GM13977 (cell line): ENCODE data around the gene SLC37A1.

Experiments
- DNase-seq: peaks from one replicate; pipeline ENCODE4 v3.0.0; 2012; ENCODE audit warnings: low spot score
- in situ Hi-C: fragments of 300-500 bp; cut with MboI; formaldehyde crosslinking; loops from one replicate; pipeline ENCODE4 v1.12.0; 2022; ENCODE audit warnings: low sequenced_read_pairs, low pct_unique_long_range_greater_than_20kb, mixed read lengths, inconsistent platforms; ENCODE audit not compliant: unreplicated experiment
- TF ChIP-seq, protein P1 (sequence below): IDR thresholded peaks from 2 replicates; pipeline ENCODE4 v1.5.1; 2012; ENCODE audit warnings: mild to moderate bottlenecking, control low read depth; ENCODE audit not compliant: insufficient read depth; ENCODE audit errors: extremely low read depth, missing control alignments

SLC37A1 gene

DNA sequence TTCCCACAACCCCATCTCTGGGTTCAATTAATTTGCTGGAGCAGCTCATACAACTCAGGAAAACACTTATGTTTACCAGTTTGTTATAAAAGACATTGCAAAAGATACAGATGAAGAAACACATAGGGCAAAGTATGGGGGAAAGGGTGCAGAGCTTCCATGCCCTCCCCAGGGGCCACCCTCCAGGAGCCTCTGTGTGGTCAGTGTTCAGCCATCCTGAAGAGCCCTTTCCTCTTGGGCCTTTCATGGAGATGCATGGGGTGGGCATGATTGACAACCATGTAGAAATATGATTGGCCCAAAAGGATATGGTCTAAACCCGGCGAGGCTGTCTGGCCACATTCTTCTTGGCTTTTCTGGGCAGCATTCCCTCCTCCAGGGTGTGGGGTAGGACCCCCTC is 83.0 kb downstream of the SLC37A1 start:
- DNase-seq: no peak
- TF ChIP-seq, protein P1, sequence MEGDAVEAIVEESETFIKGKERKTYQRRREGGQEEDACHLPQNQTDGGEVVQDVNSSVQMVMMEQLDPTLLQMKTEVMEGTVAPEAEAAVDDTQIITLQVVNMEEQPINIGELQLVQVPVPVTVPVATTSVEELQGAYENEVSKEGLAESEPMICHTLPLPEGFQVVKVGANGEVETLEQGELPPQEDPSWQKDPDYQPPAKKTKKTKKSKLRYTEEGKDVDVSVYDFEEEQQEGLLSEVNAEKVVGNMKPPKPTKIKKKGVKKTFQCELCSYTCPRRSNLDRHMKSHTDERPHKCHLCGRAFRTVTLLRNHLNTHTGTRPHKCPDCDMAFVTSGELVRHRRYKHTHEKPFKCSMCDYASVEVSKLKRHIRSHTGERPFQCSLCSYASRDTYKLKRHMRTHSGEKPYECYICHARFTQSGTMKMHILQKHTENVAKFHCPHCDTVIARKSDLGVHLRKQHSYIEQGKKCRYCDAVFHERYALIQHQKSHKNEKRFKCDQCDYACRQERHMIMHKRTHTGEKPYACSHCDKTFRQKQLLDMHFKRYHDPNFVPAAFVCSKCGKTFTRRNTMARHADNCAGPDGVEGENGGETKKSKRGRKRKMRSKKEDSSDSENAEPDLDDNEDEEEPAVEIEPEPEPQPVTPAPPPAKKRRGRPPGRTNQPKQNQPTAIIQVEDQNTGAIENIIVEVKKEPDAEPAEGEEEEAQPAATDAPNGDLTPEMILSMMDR: no peak
- in situ Hi-C loops: loop anchor here (10.0 kb wide), 1 partner anchor 228 kb away; no protein-coding TSS in a partner anchor

DNA sequence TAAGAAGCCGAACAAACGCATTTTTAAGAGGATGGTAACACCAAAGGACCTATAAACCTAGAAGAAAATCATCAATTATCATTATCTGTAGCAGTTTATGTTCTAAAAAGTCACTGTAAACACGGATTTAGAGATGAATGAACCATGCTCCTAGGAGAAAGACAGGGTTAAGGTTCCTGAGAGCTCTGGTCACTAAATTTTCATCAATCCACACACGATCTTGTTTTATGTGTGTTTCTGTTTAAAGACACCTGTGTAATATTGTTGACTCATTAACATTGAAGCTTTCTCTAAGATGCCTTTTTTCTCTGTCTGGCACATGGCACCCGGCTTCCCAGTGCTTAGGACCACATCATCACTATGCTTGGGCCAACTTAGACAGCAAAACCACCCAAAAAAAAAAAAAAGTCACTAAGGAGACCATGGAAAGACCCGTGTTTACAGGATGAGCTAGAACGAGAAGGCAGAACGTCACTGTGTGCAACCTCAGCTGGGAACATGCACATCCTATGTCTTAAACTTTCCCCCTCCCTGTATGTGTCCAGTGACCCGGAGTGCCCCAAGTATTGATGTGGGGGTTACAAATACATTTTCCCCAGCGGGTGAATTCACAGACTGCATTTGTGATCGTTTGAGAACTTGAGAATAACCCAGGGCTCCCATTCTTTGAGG is 84.0 kb downstream of the SLC37A1 start:
- peak; percentile 53 for DNase-seq
- TF ChIP-seq, protein P1: no peak
- in situ Hi-C loops: loop anchor here (10.0 kb wide), 1 partner anchor 227 kb away; no protein-coding TSS in a partner anchor

DNA sequence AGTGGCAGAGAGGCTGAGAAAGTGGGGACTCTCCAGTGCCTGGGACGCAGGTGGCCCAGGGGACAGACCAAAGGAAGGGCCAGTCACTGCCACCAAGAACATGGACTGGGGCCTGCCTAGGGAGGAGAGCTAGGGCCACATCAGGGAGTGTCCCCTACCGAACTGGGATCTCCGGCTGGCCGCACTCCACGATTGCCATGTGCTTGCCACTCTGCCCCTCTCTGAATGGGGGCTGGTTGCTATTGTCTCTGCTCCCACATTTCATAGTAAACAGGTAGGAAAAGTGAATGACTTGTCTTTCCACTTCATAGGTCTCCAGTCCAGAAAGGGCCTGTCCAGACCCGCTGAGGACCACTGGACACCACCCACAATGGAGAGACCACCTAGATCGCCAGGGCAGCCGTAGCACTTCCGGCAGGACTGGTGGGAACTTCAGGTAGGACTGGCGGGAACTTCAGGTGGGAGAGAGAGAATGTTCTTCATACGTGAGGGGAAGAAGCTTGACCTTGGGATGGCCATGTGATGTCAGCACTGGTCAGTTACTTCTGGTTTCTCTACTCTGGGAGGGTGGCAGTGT is 84.6 kb downstream of the SLC37A1 start:
- in situ Hi-C loops: loop anchor here (10.0 kb wide), 1 partner anchor 227 kb away; no protein-coding TSS in a partner anchor
- DNase-seq: no peak
- TF ChIP-seq, protein P1: no peak

DNA sequence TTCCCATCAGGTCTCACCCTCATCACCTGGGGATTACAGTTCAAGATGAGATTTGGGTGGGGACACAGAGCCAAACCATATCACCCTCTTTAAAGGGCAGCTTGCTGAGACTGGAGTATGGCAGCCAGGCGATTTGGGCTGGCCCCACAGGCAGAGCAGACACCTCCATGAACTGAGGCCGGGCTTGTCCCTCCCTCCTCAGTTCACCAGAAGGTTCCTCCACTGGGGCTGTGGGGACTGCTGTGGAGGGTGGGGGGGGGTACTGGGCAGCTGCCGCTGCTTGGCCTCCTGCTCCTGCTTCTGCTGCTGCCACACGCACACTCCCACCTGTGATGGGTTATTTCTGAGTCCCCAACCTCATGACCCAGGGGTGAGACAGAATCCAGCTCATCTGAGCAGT is 85.8 kb downstream of the SLC37A1 start:
- DNase-seq: no peak
- TF ChIP-seq, protein P1: no peak
- in situ Hi-C loops: loop anchor here (10.0 kb wide), 1 partner anchor 225 kb away; no protein-coding TSS in a partner anchor

DNA sequence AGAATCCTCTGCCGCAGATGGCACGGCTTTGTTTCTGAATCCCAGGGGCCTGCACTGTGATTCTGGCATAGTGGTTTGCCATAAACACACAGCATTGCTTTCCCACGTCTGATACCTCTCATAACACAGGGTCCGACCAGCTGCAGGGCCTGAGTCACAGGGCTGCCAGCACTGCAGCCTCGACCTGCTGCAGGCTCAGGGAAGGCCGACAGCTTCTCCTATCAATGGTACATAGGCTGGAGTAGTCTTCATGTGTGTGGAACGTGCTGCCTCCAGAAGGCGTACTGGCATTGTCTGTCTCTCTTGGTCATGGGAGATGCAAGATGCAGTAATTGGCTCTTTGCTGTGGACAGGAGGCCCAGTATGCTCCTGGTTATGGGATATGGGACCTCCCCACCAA is 86.3 kb downstream of the SLC37A1 start:
- in situ Hi-C loops: loop anchor here (10.0 kb wide), 1 partner anchor 225 kb away; no protein-coding TSS in a partner anchor
- DNase-seq: no peak
- TF ChIP-seq, protein P1: no peak

DNA sequence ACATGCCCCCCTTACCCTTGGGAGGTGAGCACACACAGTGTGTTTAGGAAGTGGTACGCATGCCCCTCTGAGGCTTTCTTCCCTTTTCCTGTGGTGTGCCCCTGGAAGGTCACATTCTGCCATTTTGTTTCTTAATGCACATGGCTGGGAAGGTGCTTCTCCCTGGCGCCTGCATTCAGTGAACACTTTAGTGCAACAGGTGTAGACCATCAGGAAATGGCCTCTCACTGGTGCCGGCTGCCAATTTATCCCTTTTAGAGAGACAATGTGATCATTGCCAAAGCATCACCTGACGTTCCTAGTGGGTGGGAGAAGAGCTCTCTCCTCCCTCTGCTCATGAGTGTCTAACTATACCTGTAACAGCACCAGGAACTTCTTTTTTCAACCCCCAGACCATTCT is 88.0 kb downstream of the SLC37A1 start:
- TF ChIP-seq, protein P1: no peak
- DNase-seq: no peak
- in situ Hi-C loops: no loop called here
